HCEC 1CT (cell line): Measurements from ENCODE around the gene MIR17HG.
"Not testable (repeated sequence)": the region's sequence is repeated elsewhere in the genome, so short reads cannot be mapped to it uniquely, and the experiment has no call there.

Experiments
- DNase-seq: peaks from one replicate; pipeline ENCODE4 v3.0.0-alpha.2; 2017

The MIR17HG gene

DNA sequence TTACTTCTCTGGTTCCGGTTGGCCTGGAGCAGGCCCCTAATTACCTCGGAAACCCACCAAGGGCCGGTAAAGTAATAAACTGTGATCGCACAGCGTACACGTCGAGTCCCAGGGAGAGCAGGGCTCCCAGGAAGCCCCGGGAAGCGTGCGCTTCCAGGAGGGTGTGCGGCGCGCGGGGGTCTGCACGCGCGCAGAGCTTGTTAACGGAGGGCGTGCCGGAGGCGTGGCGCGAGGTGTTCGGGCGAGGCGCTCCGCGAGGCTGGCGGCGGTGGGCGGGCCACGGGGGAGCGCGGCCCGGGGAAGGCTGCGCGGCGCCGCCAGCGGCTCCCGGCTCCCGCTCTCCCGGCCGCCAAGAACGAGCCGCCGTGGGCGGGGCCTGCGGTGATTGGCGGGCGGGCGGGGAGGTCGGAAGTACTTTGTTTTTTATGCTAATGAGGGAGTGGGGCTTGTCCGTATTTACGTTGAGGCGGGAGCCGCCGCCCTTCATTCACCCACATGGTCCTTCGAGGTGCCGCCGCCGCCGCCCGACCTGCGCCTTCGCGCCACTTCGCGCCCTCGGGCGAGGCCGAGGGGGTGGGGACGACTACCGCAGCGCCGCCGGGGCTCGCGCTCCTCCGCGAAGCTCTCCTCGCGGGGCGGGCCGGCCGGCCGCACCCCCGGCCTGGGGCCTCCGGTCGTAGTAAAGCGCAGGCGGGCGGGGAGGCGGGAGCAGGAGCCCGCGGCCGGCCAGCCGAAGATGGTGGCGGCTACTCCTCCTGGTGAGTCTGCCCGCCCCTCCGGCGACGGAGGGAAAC, at the start of gene MIR17HG:
Gene MIR17HG (plus strand): TSS at position 486 of the 794 bp plus-strand sequence.
- peak; percentile 88 for DNase-seq

DNA sequence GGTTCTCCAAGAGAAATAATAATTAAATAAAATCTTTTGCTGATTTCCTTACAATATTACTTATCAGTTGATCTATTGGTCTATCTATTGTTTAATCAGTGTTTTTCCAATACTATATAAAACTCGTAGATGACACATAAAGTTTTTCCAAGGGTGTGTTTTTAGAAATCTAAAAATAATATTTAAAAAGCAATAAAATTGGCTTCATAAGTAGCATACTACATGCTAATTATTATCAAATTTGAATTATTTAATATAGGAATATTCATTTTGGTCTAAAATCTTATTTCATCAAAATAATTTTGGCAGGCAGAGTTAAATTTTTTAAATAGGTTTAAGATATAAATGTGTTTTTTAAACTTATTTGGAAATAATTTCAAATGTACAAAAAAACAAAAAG, 49.4 kb upstream of the MIR17HG start:
- no peak for DNase-seq

DNA sequence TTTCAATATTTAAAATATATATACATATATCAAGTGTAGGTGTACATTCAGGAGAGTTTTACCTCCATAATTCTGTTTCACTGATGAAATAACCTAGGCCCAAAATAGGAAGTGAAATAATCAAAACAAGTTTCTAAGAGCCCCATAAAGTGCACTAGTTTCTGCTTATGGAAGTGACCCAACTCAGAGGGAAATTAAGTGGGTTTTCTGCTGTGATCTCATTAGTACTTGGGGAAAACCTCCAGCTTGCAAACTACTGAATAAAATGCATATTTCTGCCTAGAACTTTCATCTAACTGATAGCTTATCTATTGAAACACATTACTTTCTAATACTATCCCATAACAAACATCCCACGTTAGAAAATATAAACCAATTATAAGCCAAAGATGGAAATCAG, 45.4 kb upstream of the MIR17HG start:
- DNase-seq = no peak

DNA sequence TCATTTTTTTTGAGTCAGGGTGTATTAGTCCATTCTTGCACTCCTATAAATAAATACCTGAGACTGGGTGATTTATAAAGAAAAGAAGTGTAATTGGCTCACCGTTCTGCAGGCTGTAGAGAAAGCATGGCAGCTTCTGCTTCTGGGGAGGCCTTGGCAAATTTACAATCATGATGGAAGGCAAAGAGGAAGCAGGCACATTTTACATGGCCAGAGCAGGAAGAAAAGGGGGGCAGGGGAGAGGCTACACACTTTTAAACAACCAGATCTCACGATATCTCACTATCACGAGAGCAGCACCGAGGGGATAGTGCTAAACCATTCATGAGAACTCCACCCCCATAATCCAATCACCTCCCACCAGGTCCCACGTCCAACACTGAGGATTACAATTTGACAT, 44.5 kb upstream of the MIR17HG start:
- no peak for DNase-seq

DNA sequence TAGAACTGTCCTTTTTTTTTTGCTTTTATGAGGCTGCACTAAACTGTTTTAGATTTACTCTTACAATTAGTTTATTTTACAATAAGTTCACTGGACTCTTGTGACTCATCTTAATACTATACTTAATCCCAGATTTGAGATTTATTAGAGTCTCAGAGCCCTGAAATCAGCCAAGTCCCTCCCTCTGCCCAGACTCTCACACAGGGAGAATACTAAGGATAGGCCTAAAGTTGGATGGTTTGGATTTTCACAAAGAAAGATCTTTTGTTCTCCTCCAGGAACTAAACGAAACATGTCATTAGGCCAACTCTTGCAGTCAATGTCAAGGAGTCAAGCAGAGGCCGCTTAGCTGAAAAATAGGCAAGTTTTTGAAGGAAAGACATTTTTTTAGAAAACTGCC, 42.7 kb upstream of the MIR17HG start:
- DNase-seq = no peak

- DNase-seq = no peak
These were observed 41.8 kb upstream of the MIR17HG start for GRCh38 chr13:91305652-91306051.

GRCh38 chr13:91307887-91308286, 39.6 kb upstream of the MIR17HG start:
- no peak for DNase-seq

DNA sequence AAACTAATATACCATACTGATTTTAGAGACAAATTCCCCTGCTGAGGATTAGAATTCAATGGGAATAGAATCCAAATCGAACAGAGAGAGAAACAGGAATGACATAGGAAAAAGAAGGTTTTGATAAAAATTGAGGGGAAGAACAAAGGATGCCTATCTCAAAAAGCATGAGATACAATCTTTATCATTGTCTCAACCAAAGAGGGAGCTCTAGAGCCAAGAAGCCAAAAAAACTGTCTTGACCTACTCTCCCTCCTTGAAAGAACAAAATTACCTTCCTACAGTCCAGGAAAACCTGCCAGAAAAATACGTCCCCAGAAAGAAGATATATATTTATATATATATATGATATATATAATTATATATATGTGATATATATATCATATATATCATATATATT, 39.2 kb upstream of the MIR17HG start:
- no peak for DNase-seq

- no peak for DNase-seq
These were observed 36.0 kb upstream of the MIR17HG start for GRCh38 chr13:91311491-91311890.

GRCh38 chr13:91312324-91312723, 35.2 kb upstream of the MIR17HG start:
- DNase-seq = no peak

DNA sequence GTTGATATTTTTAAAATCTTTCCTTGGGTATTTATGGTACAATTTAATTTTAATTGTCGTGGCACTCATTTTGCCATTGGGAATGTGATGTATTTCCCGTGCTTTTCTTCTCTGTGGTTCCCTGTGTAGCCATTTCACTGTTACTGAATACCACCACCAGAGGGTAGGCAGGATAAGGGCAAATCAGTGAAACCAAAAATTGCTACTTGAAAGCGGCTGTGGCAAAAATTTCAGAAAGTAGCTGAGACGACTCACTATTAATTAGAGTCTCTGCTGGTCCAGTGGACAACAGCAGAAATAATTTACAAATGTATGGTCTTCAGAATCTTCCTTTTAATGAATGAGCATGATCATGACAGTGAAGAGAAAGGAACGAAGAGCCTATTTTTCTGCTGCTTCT, 34.4 kb upstream of the MIR17HG start:
- DNase-seq = peak; percentile 6

DNA sequence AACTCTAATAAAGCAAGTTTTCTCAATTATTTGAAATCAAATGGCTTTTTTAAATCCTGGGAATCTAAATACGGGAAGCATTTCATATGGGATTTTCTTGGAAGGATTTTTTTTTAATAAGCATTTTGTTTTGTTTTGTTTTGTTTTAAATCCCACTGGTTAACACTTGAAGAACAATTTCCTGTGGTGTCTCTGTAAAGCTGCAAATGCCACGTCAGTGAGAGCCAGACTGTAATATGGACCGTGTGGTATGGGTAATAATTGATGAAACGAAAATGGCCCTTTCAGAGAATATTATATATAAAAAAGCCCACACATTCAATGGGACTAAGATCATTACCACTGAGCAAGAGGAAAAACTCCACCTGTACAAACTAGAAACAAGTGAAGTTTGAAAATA, 33.9 kb upstream of the MIR17HG start:
- DNase-seq = no peak

GRCh38 chr13:91314888-91315287, 32.6 kb upstream of the MIR17HG start:
- no peak for DNase-seq

- DNase-seq = no peak
These were observed 28.6 kb upstream of the MIR17HG start for GRCh38 chr13:91318886-91319285.

DNA sequence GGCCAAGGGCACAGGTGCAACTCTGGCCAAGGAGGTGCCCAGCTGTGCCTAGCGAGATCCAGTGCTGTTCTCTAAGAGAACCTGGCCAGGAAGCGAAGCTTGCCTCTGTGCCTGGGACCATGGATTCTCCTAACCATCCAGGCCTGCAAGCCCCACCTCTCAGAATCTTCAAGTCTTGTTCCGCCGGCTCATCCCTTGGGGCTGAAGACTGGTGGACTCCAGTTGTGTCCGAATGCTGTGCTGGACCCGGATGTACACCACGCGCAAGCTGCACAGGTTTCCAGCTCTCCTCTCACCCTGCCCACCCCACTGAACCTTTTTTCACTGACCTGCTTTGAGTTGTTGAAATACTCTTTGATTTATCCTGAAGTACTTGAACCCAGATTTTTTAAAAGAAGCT, 27.5 kb upstream of the MIR17HG start:
- DNase-seq = no peak

- DNase-seq = not testable (repeated sequence)
These were observed 26.5 kb upstream of the MIR17HG start for GRCh38 chr13:91320990-91321389.

DNA sequence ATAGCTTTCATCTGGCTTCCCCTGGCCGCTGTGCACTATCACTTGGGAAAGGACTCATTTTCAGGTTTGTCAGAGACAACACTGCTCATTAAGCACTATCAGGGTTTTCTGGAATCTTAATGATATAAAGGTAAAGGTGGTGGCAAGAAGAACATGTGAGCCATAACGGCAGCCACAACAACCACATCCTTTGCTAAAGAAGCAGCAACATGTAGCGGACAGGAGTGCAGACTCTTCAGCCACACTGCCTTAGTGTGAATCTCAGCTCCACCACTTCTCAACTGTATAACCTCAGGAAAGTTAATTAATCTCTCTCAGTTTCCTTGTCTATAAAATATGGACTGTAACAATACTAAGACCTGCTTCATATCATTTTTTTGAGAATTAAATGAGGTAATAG, 24.1 kb upstream of the MIR17HG start:
- no peak for DNase-seq

DNA sequence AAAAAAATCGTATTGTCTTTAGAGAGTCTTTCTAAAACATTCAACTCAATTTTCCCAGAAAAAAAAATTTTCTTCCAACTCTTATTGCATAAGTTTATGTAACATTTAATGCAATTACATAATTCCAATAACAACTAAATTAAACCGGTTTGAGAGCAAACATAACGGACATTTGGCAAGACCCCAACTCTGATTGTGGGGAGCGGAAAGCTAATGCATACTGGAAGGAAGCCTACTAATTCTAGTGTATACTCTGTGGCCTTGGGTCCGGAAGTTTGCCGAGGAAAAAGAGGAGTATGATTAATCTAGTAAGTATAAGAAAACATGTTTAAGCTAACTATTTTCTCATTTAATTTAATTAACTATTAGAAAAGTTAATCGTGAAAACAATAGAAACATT, 21.3 kb upstream of the MIR17HG start:
- DNase-seq = no peak

GRCh38 chr13:91328726-91329125, 18.8 kb upstream of the MIR17HG start:
- no peak for DNase-seq

DNA sequence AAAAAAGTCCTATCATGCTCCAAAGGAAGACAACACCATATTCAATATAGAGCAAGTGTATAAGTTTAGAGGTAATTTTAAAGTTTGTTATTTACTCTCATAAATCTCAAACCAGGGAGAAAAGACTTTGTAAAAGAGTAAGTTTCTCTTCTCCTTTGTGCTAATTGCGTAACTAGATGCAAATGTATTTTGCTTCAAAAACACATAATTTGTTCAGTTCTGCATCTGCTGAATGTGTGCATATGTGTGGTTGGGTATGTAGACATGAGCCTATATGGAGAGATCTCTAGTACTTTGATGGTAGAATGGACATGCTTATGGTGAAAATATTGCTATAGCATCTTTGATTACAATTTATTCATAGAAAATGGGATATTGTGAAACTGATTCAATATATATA, 17.8 kb upstream of the MIR17HG start:
- DNase-seq = no peak

DNA sequence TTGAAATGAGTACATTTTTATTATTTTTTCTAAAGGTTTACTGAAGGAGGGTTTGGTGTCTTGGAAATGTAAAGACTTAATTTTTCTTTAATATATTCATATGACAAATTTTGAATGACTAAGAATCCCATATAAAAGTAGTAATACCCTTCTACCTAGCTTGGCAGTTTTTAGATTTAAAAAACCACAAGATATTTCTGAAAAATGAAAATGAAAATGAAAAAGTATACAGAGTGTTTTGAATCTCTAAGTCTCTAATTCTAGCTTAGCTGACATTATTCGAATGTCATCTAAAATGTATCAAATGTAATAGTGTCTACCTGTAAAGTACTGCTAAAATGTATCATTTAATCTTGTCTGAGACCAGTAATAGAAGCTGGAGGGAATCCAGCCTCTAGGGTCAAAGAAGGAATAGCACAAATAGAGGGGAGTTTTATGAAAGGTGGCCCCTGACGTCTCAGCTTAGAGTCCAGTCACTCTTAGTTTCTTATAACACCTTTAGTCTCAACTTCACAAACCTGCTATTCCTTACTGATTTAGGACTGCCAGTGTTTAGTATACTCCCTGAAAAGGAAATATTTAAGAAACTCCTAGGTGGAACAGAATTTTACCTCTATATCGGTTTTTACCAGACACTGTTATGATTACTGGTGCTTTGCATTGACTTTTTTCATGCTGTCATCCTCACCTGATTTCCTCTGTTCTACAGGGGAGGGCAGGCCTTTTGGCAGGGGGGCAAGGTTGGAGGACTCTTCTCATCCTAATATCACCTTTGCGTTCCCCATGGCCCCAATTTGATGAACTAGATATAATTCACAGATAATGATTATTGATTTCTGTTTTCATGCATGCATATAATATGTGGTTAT, 16.2 kb upstream of the MIR17HG start:
- DNase-seq = no peak

- DNase-seq = no peak
These were observed 1.4 kb upstream of the MIR17HG start for GRCh38 chr13:91346062-91346461.

DNA sequence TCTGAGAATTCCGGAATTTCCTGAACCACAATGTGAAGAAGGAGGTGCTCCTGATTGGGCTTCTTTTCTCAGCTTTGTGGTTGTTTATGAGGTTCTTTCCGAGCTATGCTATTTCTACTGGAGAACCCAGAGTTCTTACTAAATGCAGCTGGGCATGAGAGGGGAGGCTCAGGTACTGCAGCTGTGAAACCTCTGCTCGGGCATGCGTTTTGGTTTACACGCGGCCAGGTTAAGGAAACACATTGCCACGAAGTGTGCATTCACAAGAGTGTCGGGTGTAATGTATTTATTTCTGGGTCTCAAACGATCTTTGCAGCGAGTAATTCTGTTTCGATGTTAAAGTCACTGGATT, 661 bp upstream of the MIR17HG start:
- DNase-seq = peak; percentile 4
